ENCODE data around the gene GALNT10. TPM values are rescaled to one million over a fixed set of nuclear protein-coding genes. Genes with fewer than 3 reads are reported as not detected.

GALNT10 gene
- total RNA-seq, 1 experiment from 2014 or later = 22.9 TPM

DNA sequence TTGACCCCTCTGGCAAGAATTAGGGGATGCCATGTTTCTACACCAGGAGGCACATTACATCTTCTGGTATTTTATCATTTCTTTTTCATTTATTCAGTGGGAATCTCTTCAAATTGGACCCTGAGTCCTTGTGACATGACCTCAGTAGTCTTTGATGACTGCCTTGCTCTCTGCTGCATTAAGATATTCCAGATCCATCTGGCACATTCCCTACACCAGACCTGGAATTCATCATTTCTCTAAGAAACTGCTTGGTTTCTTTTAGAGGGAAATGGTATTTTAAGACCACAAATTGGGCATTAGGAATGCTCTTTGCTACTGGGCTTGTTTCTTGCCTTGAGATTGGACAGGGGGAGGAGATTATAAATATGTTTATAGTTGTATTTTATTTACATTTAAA, 61.0 kb downstream of the GALNT10 start:
- Mint-ChIP-seq H3K27me3 (ENCODE audit: low read depth) (no peaks in the 10 kb centered on the region), H3K4me3 (no peak overlapping the region), H3K36me3 (no peaks in the 10 kb centered on the region), H3K4me1 (peaks cover 12% of the 10 kb centered on the region), H3K27ac (no peak overlapping the region), H3K9me3 (no peaks in the 10 kb centered on the region)
- TF ChIP-seq, protein P1, sequence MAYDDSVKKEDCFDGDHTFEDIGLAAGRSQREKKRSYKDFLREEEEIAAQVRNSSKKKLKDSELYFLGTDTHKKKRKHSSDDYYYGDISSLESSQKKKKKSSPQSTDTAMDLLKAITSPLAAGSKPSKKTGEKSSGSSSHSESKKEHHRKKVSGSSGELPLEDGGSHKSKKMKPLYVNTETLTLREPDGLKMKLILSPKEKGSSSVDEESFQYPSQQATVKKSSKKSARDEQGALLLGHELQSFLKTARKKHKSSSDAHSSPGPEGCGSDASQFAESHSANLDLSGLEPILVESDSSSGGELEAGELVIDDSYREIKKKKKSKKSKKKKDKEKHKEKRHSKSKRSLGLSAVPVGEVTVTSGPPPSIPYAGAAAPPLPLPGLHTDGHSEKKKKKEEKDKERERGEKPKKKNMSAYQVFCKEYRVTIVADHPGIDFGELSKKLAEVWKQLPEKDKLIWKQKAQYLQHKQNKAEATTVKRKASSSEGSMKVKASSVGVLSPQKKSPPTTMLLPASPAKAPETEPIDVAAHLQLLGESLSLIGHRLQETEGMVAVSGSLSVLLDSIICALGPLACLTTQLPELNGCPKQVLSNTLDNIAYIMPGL (CRISPR knock-in tag; IDR thresholded peaks at IDR 0.05) = no peak
- TF ChIP-seq ZBTB21 (CRISPR knock-in tag; IDR thresholded peaks at IDR 0.05; ENCODE audit: borderline replicate concordance) = no peak
- no peak for TF ChIP-seq CREB1 (CRISPR knock-in tag; IDR thresholded peaks at IDR 0.05)
- no peak for TF ChIP-seq ZNF219 (CRISPR knock-in tag; IDR thresholded peaks at IDR 0.05; ENCODE audit: borderline replicate concordance)
- TF ChIP-seq, protein P2, sequence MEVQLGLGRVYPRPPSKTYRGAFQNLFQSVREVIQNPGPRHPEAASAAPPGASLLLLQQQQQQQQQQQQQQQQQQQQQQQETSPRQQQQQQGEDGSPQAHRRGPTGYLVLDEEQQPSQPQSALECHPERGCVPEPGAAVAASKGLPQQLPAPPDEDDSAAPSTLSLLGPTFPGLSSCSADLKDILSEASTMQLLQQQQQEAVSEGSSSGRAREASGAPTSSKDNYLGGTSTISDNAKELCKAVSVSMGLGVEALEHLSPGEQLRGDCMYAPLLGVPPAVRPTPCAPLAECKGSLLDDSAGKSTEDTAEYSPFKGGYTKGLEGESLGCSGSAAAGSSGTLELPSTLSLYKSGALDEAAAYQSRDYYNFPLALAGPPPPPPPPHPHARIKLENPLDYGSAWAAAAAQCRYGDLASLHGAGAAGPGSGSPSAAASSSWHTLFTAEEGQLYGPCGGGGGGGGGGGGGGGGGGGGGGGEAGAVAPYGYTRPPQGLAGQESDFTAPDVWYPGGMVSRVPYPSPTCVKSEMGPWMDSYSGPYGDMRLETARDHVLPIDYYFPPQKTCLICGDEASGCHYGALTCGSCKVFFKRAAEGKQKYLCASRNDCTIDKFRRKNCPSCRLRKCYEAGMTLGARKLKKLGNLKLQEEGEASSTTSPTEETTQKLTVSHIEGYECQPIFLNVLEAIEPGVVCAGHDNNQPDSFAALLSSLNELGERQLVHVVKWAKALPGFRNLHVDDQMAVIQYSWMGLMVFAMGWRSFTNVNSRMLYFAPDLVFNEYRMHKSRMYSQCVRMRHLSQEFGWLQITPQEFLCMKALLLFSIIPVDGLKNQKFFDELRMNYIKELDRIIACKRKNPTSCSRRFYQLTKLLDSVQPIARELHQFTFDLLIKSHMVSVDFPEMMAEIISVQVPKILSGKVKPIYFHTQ (CRISPR knock-in tag; IDR thresholded peaks at IDR 0.05) = no peak
- no peak for TF ChIP-seq CBFB (CRISPR knock-in tag; IDR thresholded peaks at IDR 0.05; ENCODE audit: low read depth)
- no peak for TF ChIP-seq ZNF671 (CRISPR knock-in tag; IDR thresholded peaks at IDR 0.05)
- TF ChIP-seq, protein P3, sequence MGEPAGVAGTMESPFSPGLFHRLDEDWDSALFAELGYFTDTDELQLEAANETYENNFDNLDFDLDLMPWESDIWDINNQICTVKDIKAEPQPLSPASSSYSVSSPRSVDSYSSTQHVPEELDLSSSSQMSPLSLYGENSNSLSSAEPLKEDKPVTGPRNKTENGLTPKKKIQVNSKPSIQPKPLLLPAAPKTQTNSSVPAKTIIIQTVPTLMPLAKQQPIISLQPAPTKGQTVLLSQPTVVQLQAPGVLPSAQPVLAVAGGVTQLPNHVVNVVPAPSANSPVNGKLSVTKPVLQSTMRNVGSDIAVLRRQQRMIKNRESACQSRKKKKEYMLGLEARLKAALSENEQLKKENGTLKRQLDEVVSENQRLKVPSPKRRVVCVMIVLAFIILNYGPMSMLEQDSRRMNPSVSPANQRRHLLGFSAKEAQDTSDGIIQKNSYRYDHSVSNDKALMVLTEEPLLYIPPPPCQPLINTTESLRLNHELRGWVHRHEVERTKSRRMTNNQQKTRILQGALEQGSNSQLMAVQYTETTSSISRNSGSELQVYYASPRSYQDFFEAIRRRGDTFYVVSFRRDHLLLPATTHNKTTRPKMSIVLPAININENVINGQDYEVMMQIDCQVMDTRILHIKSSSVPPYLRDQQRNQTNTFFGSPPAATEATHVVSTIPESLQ (CRISPR knock-in tag; IDR thresholded peaks at IDR 0.05) = no peak
- TF ChIP-seq, protein P4, sequence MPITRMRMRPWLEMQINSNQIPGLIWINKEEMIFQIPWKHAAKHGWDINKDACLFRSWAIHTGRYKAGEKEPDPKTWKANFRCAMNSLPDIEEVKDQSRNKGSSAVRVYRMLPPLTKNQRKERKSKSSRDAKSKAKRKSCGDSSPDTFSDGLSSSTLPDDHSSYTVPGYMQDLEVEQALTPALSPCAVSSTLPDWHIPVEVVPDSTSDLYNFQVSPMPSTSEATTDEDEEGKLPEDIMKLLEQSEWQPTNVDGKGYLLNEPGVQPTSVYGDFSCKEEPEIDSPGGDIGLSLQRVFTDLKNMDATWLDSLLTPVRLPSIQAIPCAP (CRISPR knock-in tag; IDR thresholded peaks at IDR 0.05) = no peak
- TF ChIP-seq SMAD3 (CRISPR knock-in tag; IDR thresholded peaks at IDR 0.05; ENCODE audit: borderline replicate concordance) = no peak
- TF ChIP-seq, protein P5, sequence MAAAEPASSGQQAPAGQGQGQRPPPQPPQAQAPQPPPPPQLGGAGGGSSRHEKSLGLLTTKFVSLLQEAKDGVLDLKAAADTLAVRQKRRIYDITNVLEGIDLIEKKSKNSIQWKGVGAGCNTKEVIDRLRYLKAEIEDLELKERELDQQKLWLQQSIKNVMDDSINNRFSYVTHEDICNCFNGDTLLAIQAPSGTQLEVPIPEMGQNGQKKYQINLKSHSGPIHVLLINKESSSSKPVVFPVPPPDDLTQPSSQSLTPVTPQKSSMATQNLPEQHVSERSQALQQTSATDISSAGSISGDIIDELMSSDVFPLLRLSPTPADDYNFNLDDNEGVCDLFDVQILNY (CRISPR knock-in tag; IDR thresholded peaks at IDR 0.05) = no peak
- TF ChIP-seq NFYB (CRISPR knock-in tag; conservative IDR thresholded peaks at IDR 0.05; ENCODE audit: low read depth) = no peak
- no peak for TF ChIP-seq GRHL2 (CRISPR knock-in tag; IDR thresholded peaks at IDR 0.05; ENCODE audit: insufficient replicate concordance, severe bottlenecking)
- TF ChIP-seq KAT7 (CRISPR knock-in tag; IDR thresholded peaks at IDR 0.05; ENCODE audit: borderline replicate concordance) = no peak
- TF ChIP-seq, protein P6, sequence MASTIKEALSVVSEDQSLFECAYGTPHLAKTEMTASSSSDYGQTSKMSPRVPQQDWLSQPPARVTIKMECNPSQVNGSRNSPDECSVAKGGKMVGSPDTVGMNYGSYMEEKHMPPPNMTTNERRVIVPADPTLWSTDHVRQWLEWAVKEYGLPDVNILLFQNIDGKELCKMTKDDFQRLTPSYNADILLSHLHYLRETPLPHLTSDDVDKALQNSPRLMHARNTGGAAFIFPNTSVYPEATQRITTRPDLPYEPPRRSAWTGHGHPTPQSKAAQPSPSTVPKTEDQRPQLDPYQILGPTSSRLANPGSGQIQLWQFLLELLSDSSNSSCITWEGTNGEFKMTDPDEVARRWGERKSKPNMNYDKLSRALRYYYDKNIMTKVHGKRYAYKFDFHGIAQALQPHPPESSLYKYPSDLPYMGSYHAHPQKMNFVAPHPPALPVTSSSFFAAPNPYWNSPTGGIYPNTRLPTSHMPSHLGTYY (CRISPR knock-in tag; IDR thresholded peaks at IDR 0.05) = no peak
- DNase-seq (ENCODE audit: low spot score) (no peak), ATAC-seq (no peak)
- CTCF ChIA-PET = no interaction called here
- POLR2A ChIA-PET = no interaction called here

DNA sequence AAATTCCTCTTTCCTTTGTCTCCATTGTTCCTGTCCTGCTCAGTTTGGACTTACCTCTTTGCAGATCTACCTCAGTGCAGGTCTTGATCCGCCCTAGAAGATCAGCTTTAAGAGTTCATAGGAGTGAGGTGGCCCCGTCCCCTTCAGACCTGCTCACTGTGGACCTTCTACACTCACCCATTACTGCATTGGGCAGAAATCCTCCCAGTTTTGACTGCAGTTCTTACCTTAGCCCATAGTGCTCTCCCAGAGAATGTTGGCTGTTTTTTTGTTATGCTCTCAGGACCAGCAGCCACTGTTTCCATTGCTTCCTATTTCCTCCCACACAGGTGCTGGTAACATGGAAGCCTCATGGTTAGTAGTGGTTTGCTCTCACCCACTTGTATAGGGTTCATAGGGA, 63.3 kb downstream of the GALNT10 start:
- no peaks in the 10 kb centered on the region for H3K27me3 Mint-ChIP-seq (ENCODE audit: low read depth)
- H3K27ac Mint-ChIP-seq = no peak overlapping the region
- CTCF ChIA-PET = interaction anchor here (0.7 kb wide), 1 partner anchor 13 kb away, joined by 3 read pairs; no protein-coding TSS in a partner anchor
- no peaks in the 10 kb centered on the region for H3K36me3 Mint-ChIP-seq
- H3K4me1 Mint-ChIP-seq = peaks cover 6% of the 10 kb centered on the region
- no peaks in the 10 kb centered on the region for H3K9me3 Mint-ChIP-seq
- DNase-seq (ENCODE audit: low spot score) (no peak), ATAC-seq (peak; percentile 60)
- POLR2A ChIA-PET = no interaction called here
- TF ChIP-seq MXD4 (CRISPR knock-in tag; IDR thresholded peaks at IDR 0.05; ENCODE audit: borderline replicate concordance) = no peak
- no peak overlapping the region for H3K4me3 Mint-ChIP-seq

Data from WTC11 (cell line).